ENCODE data around the gene EIF2AK2.

DNA sequence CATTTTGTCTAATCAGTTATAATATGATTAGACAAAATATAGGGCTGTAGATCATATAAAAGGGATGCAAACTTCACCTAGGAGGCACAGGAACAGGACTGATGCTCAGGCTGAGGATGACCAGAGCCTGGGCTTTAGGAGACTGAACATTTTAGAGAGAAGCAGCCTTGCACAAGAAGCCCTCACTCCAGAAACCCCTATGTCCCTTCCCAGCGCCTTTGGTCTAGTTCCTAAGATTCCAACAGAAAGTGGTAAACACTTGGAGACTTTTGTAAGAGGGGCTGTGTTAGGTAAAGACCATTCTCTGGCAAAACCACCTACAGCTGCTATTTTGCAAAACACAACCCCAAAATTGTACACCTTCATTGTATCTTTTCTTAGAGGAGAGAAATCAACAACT, 39.2 kb downstream of the EIF2AK2 start:
- TF ChIP-seq FOXK2 (IDR thresholded peaks at IDR 0.05): no peak
- TF ChIP-seq SP1 (IDR thresholded peaks at IDR 0.05): no peak

All from HEK293T (cell line).